GM23248 (cell line): ENCODE measurements around the gene ARHGAP26. TPM values are rescaled to one million over a fixed set of nuclear protein-coding genes. Genes with fewer than 3 reads are reported as not detected.
"Not testable (repeated sequence)": the region's sequence is repeated elsewhere in the genome, so short reads cannot be mapped to it uniquely, and the experiment has no call there.

Experiments used
- DNase-seq: peaks from one replicate; pipeline ENCODE4 v3.0.0-alpha.2; 2015
- H2AFZ ChIP-seq: fragments of 200-600 bp; sonication (generic); 2 replicates; pipeline ENCODE4 v1.6.1; 2016; ENCODE audit warnings: antibody characterized with exemption
- H3F3A ChIP-seq: fragments of 200-600 bp; sonication (generic); 2 replicates; pipeline ENCODE4 v1.6.1; 2016; ENCODE audit warnings: mild to moderate bottlenecking, antibody characterized with exemption, mixed run types; ENCODE audit not compliant: insufficient read depth
- H3K27ac ChIP-seq: fragments of 200-600 bp; sonication (generic); 2 replicates; pipeline ENCODE4 v1.5.1; 2016; ENCODE audit warnings: mild to moderate bottlenecking
- H3K27me3 ChIP-seq: fragments of 200-600 bp; sonication (generic); replicated peaks from 2 replicates; pipeline ENCODE4 v1.6.1; 2016; ENCODE audit warnings: mild to moderate bottlenecking; ENCODE audit not compliant: insufficient read depth
- H3K36me3 ChIP-seq: fragments of 200-600 bp; sonication (generic); 2 replicates; pipeline ENCODE4 v1.6.1; 2016; ENCODE audit warnings: low read depth, mild to moderate bottlenecking
- H3K4me1 ChIP-seq: fragments of 200-600 bp; sonication (generic); 2 replicates; pipeline ENCODE4 v1.6.1; 2016; ENCODE audit warnings: mild to moderate bottlenecking; ENCODE audit not compliant: insufficient read depth
- H3K4me2 ChIP-seq: fragments of 200-600 bp; sonication (generic); one replicate; pipeline ENCODE4 v1.6.1; 2016; ENCODE audit warnings: mild to moderate bottlenecking; ENCODE audit not compliant: unreplicated experiment
- H3K4me3 ChIP-seq: fragments of 200-600 bp; sonication (generic); 2 replicates; pipeline ENCODE4 v1.5.1; 2016; ENCODE audit warnings: mild to moderate bottlenecking
- H3K79me2 ChIP-seq: fragments of 200-600 bp; sonication (generic); 2 replicates; pipeline ENCODE4 v1.6.1; 2016; ENCODE audit warnings: mild to moderate bottlenecking; ENCODE audit not compliant: insufficient read depth
- H3K9ac ChIP-seq: fragments of 200-600 bp; sonication (generic); 2 replicates; pipeline ENCODE4 v1.6.1; 2016; ENCODE audit warnings: mild to moderate bottlenecking
- H3K9me2 ChIP-seq: fragments of 200-600 bp; sonication (generic); 2 replicates; pipeline ENCODE4 v1.6.1; 2016; ENCODE audit warnings: mixed run types, mild to moderate bottlenecking, moderate library complexity; ENCODE audit not compliant: insufficient read depth
- H3K9me3 ChIP-seq: fragments of 200-600 bp; sonication (generic); one replicate; pipeline ENCODE4 v1.6.1; 2017; ENCODE audit warnings: low read depth
- H4K20me1 ChIP-seq: fragments of 200-600 bp; sonication (generic); 2 replicates; pipeline ENCODE4 v1.6.0; 2016; ENCODE audit not compliant: insufficient read depth
- EZH2 ChIP-seq: fragments of 200-600 bp; sonication (generic); IDR thresholded peaks from 2 replicates; pipeline ENCODE4 v1.6.1; 2018; ENCODE audit warnings: antibody characterized with exemption, mild to moderate bottlenecking; ENCODE audit not compliant: insufficient read depth, poor library complexity, severe bottlenecking
- EZH2phosphoT487 ChIP-seq: fragments of 200-600 bp; sonication (generic); IDR thresholded peaks from 2 replicates; pipeline ENCODE4 v1.6.1; 2018; ENCODE audit warnings: antibody characterized with exemption, moderate library complexity, mild to moderate bottlenecking, low read depth; ENCODE audit not compliant: insufficient read depth
- WGBS, 2 experiments: methylation state at CpG; one replicate each; pipeline ENCODE4 v1.1.6; 2015 to 2017; ENCODE audit warnings: low lambda C conversion rate in 2 of 2, low coverage in 1 of 2; ENCODE audit errors: missing lambda C conversion rate in 2 of 2; 5-methylcytosine and 5-hydroxymethylcytosine counted together
- in situ Hi-C: fragments of 300-500 bp; cut with MboI; formaldehyde crosslinking; loops from 2 replicates; pipeline ENCODE4 v1.15.0; 2020
- polyA plus RNA-seq: library from polyadenylated mRNA; unstranded; fragments of >200 nt; fragmentation: Nextera tagmentation; extraction: Ambion mirVana; gene quantifications from 2 replicates; pipeline ENCODE4 v1.2.1, GENCODE V29; 2016
- total RNA-seq: library from RNA; depleted of rRNA; stranded (reverse); fragments of >200 nt; shearing (Covaris generic); gene quantifications from 2 replicates; pipeline ENCODE4 v1.2.3, GENCODE V29; 2014

Gene ARHGAP26
- total and polyA plus RNA-seq, 2 experiments from 2014 or later = 1.6 to 1.7 TPM

- no peak overlapping the region for H3K4me2 ChIP-seq
- H3K36me3 ChIP-seq = no peaks in the 10 kb centered on the region
- H3K27ac ChIP-seq = no peak overlapping the region
- H3K4me3 ChIP-seq = no peak overlapping the region
- no peak overlapping the region for H3K9ac ChIP-seq
- H3K79me2 ChIP-seq = no peaks in the 10 kb centered on the region
- TF ChIP-seq EZH2phosphoT487 = no peak
- in situ Hi-C loops = no loop called here
- no peaks in the 10 kb centered on the region for H3K9me2 ChIP-seq
- no peaks in the 10 kb centered on the region for H3K9me3 ChIP-seq
- H2AFZ ChIP-seq = no peak overlapping the region
- H3F3A ChIP-seq = 0 out of 2 replicates have a peak, but pooled peaks cover 5% of the 10 kb centered on the region
- no peaks in the 10 kb centered on the region for H3K27me3 ChIP-seq
- H3K4me1 ChIP-seq = peaks cover 4% of the 10 kb centered on the region; the same call in 1 of the 2 replicates
- 40 to 43% methylated on average over 2 of the region's 2 CpGs for WGBS, 2 experiments
- no peak for DNase-seq
- no peaks in the 10 kb centered on the region for H4K20me1 ChIP-seq
These were observed 344.3 kb downstream of the ARHGAP26 start for GRCh38 chr5:143114481-143114880.

GRCh38 chr5:143115381-143115780 is 345.2 kb downstream of the ARHGAP26 start:
- no peaks in the 10 kb centered on the region for H3K9me3 ChIP-seq
- H2AFZ ChIP-seq = no peak overlapping the region
- no peaks in the 10 kb centered on the region for H3K9me2 ChIP-seq
- H4K20me1 ChIP-seq = no peaks in the 10 kb centered on the region
- TF ChIP-seq EZH2 (no peak), EZH2phosphoT487 (no peak)
- WGBS, 2 experiments = 90 to 92% methylated on average over 2 of the region's 2 CpGs
- H3K4me1 ChIP-seq = peaks cover 1% of the 10 kb centered on the region; the same call in 1 of the 2 replicates
- no peaks in the 10 kb centered on the region for H3K36me3 ChIP-seq
- H3K4me3 ChIP-seq = no peak overlapping the region
- no peak overlapping the region for H3K4me2 ChIP-seq
- H3K9ac ChIP-seq = no peak overlapping the region
- no peaks in the 10 kb centered on the region for H3K27me3 ChIP-seq
- in situ Hi-C loops = no loop called here
- H3K79me2 ChIP-seq = no peaks in the 10 kb centered on the region
- 0 out of 2 replicates have a peak, but pooled peaks cover 5% of the 10 kb centered on the region for H3F3A ChIP-seq
- DNase-seq = no peak
- H3K27ac ChIP-seq = no peak overlapping the region

DNA sequence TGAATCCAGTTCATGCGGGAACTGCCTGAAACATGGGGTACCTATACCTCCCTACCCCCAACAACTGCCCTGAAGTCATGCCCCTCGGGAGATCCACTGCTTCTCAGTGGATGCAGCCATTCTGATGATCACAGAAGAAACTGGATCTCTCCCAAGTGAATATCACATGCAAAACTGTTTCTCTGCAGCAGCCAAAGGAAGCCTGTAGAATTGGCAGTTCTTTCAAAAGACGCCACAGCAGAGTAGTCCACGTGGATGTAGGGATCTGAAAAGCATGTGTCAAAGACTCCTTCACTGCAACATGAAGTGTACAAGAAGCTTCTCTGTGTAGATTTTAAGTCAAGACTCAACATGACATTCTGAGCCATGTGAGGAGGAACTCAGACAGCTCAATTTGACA is 346.6 kb downstream of the ARHGAP26 start:
- H3K36me3 ChIP-seq = no peaks in the 10 kb centered on the region
- TF ChIP-seq EZH2 = no peak
- no peak for TF ChIP-seq EZH2phosphoT487
- no peak overlapping the region for H2AFZ ChIP-seq
- H4K20me1 ChIP-seq = no peaks in the 10 kb centered on the region
- no peaks in the 10 kb centered on the region for H3F3A ChIP-seq
- no peak overlapping the region for H3K4me2 ChIP-seq
- H3K27ac ChIP-seq = no peak overlapping the region
- no peak overlapping the region for H3K9ac ChIP-seq
- no peaks in the 10 kb centered on the region for H3K9me3 ChIP-seq
- 61 to 67% methylated on average over 4 of the region's 4 CpGs for WGBS, 2 experiments
- H3K4me1 ChIP-seq = no peaks in the 10 kb centered on the region
- no peaks in the 10 kb centered on the region for H3K79me2 ChIP-seq
- no peaks in the 10 kb centered on the region for H3K9me2 ChIP-seq
- no peak for DNase-seq
- in situ Hi-C loops = no loop called here
- no peak overlapping the region for H3K4me3 ChIP-seq
- no peaks in the 10 kb centered on the region for H3K27me3 ChIP-seq

- DNase-seq = no peak
- no peaks in the 10 kb centered on the region for H3K27me3 ChIP-seq
- no peaks in the 10 kb centered on the region for H3F3A ChIP-seq
- H3K4me2 ChIP-seq = no peak overlapping the region
- H3K4me1 ChIP-seq = no peaks in the 10 kb centered on the region
- H2AFZ ChIP-seq = no peak overlapping the region
- no peak overlapping the region for H3K4me3 ChIP-seq
- H4K20me1 ChIP-seq = no peaks in the 10 kb centered on the region
- no peaks in the 10 kb centered on the region for H3K36me3 ChIP-seq
- no peaks in the 10 kb centered on the region for H3K9me2 ChIP-seq
- in situ Hi-C loops = no loop called here
- no peaks in the 10 kb centered on the region for H3K79me2 ChIP-seq
- TF ChIP-seq EZH2phosphoT487 = no peak
- no peak for TF ChIP-seq EZH2
- H3K9ac ChIP-seq = no peak overlapping the region
- no peak overlapping the region for H3K27ac ChIP-seq
- H3K9me3 ChIP-seq = no peaks in the 10 kb centered on the region
These were observed 347.6 kb downstream of the ARHGAP26 start for GRCh38 chr5:143117821-143118220.

- in situ Hi-C loops = no loop called here
- DNase-seq = no peak
- H3F3A ChIP-seq = no peaks in the 10 kb centered on the region
- no peak overlapping the region for H3K4me3 ChIP-seq
- no peaks in the 10 kb centered on the region for H3K36me3 ChIP-seq
- H3K27ac ChIP-seq = no peak overlapping the region
- no peak overlapping the region for H3K9ac ChIP-seq
- no peaks in the 10 kb centered on the region for H3K9me3 ChIP-seq
- no peak overlapping the region for H2AFZ ChIP-seq
- H3K79me2 ChIP-seq = no peaks in the 10 kb centered on the region
- H3K4me1 ChIP-seq = no peaks in the 10 kb centered on the region
- 92 to 97% methylated on average over 3 of the region's 3 CpGs for WGBS, 2 experiments
- H3K4me2 ChIP-seq = no peak overlapping the region
- H4K20me1 ChIP-seq = no peaks in the 10 kb centered on the region
- H3K9me2 ChIP-seq = no peaks in the 10 kb centered on the region
- no peaks in the 10 kb centered on the region for H3K27me3 ChIP-seq
- TF ChIP-seq EZH2 (no peak), EZH2phosphoT487 (no peak)
These were observed 348.0 kb downstream of the ARHGAP26 start for GRCh38 chr5:143118222-143118621.

DNA sequence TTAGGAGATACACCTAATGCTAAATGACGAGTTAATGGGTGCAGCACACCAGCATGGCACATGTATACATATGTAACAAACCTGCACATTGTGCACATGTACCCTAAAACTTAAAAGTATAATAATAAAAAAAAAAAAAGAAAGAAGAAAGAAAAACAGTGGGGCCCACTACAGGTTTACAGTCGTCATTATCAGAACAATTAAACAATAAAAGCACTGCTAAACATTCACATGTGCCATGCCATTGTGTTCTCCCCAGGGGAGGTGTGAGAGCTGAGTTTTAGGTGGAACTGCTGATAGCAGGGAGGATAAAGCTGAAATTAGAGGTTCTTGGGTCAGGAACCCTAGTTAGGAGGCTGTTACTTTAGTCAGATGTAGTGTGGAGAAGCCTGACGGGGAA is 348.6 kb downstream of the ARHGAP26 start:
- H3F3A ChIP-seq, H3K4me3 ChIP-seq, H3K9me2 ChIP-seq, DNase-seq, H3K27ac ChIP-seq, H3K36me3 ChIP-seq, H3K9ac ChIP-seq, H3K4me1 ChIP-seq, H3K27me3 ChIP-seq, H3K4me2 ChIP-seq, H3K9me3 ChIP-seq, H3K79me2 ChIP-seq, H4K20me1 ChIP-seq, in situ Hi-C loops: not testable (repeated sequence)
- 0 out of 2 replicates have a peak overlapping the region, but pooled peaks have one; percentile 48 for H2AFZ ChIP-seq
- WGBS, 2 experiments = 71 to 93% methylated on average over 3 of the region's 3 CpGs
